GM19468 (cell line): Measurements from ENCODE around the gene ATRX.
"Not testable (repeated sequence)": the region's sequence is repeated elsewhere in the genome, so short reads cannot be mapped to it uniquely, and the experiment has no call there.

Source experiments
- ATAC-seq: cut with Tn5 transposase; IDR thresholded peaks from one replicate; pipeline ENCODE4 v1.9.1; 2021; ENCODE audit warnings: mild to moderate bottlenecking, moderate library complexity, moderate number of reproducible peaks; ENCODE audit not compliant: unreplicated experiment; ENCODE audit errors: extremely low read depth

The ATRX gene

DNA sequence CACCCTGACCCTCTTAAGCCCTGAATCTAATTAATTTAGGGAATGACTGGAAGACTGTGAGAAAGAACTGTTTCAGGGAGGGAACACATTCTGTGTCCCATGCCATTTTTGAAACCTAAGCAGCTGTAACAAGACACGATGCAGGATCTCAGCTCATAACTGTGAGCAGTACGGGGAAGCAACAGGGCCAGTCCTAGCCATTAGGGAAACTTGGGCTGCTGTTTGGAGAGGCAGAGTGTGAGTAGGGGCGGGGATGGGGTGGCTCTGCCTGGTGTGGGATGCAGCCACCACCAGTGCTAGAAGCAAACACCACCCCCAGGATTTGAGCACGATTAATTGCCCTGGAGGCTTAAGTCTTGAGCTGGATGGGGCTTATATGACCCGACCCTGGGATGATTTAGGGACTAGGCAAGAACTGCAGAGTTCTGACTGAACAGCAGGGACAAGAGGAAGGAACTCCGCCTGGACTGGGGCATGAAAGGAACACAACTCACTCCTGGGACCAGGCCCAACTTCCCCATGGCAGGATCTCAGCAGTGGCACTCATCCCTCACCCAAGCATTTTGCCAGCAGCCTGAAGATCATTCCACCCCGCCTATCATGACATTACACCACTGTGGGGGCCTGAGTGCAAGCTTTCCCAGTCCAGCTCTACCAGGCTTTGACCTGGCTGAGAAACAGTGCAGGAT lies 43.1 kb downstream of the ATRX start:
- no peak for ATAC-seq

DNA sequence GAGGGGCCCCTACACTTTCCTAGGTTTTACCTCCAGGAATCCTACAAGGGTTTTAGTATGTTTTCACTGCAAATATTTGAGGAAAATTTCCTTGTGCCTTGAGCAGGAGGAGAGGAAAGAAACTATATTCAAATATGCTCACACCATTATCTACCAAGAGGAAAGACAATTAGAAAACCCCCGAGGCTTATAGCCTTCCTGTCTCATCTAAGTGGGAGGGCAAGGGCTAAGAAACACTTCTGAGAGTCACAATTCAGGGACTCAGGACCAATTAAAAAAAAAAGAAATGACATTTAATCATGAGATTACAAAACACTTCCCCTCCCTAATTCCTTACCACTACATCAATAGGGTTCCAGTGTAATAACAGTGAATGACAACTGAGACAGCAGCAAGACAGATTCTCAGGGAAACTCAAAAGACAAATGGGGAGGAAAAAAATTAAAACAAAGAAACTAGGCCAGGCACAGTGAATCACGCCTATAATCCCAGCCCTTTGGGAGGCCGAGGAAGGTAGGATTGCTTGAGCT lies 45.6 kb downstream of the ATRX start:
- no peak for ATAC-seq

DNA sequence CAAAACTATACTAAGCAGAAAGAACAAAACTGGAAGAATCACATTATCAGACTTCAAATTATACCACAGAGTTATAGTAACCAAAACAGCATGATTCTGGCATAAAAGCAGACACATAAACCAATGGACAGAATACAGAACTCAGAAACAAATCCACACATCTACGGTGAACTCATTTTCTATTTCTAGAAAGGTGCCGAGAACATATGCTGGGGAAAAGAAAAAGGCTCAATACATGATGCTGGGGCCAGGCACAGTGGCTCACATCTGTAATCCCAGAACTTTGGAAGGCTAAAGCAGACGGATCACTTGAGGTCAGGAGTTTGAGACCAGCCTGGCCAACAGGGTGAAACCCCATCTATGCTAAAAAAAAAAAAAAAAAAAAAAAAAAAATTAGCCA lies 52.7 kb downstream of the ATRX start:
- ATAC-seq: no peak

DNA sequence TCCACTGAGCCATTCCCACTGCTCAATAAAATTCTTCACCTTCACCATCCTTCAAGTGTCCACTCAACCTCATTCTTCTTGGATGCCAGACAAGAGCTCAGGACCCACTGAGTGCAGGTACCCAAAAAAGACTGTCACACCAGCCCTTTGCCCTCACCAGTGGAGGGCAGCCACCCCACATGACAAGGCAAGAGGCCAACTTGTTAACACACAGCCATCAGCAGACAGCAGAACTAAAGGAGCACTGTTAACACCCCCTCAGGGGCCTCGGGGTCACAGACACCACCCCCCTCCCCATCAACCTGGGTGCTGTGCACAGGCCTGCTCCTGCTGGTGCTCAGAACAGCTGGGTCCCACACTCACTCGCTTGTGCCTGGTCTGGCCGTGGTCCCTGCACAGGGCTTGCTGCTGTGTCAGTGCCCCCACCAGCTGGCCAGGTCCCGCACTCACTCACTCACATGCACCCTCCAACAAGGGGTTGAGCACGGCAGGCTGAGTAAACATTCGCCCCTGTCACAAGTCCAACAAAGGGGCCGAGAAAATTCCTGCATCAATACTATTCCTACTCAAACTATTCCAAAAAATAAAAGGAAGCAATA lies 54.1 kb downstream of the ATRX start:
- no peak for ATAC-seq

DNA sequence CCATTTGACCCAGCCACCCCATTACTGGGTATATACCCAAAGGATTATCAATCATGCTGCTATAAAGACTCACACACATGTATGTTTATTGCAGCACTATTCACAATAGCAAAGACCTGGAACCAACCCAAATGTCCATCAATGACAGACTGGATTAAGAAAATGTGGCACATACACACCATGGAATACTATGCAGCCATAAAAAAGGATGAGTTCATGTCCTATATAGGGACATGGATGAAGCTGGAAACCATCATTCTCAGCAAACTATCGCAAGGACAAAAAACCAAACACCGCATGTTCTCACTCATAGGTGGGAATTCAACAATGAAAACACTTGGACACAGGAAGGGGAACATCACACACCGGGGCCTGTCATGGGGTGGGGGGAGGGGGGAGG lies 59.9 kb downstream of the ATRX start:
- ATAC-seq: not testable (repeated sequence)

DNA sequence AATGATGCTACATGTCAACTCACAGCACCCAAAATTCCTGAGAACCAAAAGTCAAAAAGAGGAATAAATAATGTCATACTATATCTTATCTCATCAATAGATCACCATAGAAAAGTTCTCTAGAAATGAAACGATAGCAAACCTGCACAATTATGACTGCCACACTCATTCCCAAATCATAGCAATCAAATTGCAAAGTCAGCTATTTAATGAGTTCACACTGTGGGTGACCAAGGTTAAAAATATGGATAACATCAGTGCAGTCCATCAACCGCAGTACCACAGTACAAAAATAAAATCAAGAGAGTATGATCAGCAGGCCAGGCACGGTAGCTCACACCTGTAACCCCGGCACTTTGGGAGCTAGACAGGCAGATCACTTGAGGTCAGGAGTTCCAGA lies 62.3 kb downstream of the ATRX start:
- no peak for ATAC-seq

DNA sequence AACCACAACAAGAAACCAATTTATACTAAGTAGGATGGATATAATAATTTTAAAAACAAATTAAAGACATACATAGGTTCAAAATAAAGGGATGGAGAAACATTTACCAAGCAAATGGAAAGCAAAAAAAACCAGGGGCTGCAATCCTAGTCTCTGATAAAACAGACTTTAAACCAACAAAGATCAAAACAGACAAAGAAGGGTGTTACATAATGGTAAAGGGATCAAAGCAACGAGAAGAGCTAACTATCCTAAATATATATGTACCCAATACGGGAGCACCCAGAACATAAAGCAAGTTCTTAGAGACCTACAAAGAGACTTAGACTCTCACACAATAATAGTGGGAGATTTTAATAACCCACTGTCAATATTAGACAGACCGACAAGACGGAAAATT lies 66.6 kb downstream of the ATRX start:
- no peak for ATAC-seq

DNA sequence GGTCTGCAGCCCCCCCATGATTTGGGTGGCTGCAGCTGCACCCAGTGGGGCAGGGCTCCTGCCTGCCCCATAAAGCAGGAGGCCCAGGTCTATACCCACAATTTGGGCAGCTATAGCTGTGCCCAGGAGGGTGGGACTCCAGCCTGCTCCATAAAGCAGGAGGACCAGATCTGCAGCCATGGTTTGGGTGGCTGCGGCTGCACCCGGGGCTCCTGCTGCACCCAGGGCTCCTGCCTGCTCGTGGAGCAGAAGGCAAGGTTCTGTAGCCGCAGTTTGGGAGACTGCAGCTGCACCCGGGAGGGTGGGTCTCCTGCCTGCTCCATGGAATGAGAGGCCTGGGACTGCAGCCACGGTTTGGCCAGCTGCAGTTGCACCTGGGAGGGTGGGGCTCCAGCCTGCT lies 81.1 kb downstream of the ATRX start:
- ATAC-seq: no peak

DNA sequence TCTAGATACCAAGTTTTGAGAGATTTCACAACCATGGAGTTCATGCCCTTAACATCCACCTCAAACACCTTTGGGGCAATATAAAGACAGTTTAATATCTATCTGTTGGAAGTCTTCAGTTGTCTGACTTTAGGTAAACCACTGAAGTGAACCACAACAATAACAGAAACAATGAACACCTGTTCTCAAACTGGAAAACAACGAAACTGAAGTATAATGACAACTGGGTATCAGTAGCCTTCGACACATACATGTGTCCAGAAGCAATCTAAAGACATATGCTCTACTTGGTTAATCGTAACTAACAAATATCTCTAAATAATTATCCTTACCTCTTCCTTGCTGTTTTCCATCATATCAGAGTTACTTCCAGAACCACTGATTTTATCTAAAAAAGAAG lies 87.8 kb downstream of the ATRX start:
- ATAC-seq: no peak

DNA sequence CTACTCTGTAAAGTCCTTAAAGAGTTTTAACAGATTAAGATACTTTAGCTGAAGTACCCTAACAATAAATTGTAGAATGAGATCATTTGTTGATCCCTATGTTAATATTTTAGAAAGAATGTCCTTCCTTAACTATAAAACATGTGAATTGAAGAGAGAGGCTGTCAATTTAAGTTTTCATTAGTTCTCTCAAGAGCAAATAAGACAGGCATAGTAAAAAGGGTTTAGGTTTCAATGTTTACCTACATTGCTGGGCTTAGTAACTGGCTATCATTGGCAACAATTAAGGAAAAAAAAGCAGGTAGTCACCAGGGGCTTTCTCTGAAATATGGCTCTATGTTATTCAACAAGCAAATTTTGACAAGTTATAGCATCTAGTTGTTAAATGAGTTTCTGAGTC lies 91.5 kb downstream of the ATRX start:
- no peak for ATAC-seq

DNA sequence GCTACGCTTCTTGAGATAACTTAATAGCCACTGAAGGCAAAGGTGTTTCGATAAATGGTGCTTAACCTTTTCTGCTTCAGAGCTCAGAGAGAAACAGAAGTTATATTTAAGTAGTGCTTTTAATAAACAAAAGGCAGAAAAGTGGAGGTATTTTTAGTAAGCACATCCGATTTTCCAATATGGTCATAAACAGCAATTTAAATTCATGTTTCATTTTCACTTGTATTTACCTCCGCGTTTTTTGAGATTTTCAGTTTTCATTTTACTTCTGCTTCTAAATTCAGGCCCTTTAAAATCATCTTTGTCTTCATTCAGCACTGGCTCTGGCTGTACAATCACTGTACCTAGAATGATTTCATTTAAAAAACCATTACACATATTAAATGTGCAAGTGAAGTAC lies 92.4 kb downstream of the ATRX start:
- no peak for ATAC-seq

DNA sequence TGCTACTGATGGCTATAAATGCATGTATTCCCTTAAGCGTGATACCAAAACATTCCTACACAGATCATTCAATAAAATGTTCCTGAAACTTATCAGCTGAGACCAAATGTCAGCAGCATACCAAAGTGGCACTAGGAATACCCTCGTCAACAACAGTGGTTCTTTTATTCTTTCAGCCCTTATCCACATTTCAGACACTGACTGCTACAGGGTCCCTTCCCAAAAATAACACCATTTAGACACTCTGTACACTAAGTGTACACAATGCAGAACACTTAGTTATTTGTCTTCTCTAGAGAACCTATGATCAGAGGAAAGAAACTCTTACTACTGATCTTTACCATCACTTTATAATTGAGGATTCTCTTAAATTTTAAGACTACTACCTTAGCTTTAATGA lies 94.1 kb downstream of the ATRX start:
- ATAC-seq: no peak

DNA sequence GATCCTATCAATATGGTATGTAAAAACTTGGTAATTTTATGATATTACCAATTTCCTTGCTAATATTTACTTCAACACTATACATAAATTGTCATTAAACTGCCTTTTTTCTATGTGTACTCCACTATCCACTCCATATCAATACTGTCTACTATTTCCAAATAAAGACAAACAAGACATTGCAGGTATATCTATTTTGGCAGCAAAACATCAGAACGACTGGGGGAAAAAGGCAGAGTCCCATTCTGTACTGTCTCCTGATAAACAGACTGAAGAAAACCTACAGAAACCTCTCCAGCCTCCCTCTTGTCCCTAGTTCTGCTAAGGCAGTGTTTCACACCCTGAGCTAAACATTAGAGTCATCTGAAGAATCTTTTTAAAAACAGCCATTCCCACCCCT lies 96.6 kb downstream of the ATRX start:
- no peak for ATAC-seq

DNA sequence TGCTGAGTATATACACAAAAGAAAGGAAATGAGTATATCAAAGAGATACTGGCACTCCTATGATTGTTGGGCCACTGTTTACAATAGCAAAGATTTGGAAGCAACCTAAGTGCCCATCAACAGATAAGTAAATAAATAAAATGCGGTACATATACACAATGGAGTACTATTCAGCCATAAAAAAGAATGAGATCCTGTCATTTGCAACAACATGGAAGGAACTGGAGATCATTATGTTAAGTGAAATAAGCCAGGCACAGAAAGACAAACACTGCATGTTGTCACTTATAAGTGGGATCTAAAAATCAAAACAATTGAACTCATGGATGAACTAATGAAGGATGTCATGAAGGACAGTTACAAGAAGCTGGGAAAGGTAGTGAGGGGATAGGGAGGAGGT lies 100.3 kb downstream of the ATRX start:
- ATAC-seq: not testable (repeated sequence)

DNA sequence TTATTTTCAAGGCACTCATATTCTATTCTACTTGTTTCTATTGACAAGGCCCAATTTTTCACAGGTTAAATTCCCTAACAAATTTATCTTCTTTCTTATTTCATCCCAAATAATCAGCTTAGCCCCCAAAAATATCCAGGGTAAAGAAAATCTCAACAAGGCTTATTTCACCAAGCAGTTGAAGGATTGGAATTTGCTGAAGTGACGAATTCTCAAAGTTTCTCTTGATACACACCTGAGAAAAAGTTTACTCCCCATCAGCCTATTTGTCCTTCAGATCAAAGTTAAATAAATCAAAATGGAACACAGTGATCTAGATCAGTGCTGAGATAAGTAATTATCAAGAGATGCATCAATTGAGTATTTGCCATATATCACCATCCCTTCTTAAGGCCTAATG lies 106.9 kb downstream of the ATRX start:
- ATAC-seq: no peak

DNA sequence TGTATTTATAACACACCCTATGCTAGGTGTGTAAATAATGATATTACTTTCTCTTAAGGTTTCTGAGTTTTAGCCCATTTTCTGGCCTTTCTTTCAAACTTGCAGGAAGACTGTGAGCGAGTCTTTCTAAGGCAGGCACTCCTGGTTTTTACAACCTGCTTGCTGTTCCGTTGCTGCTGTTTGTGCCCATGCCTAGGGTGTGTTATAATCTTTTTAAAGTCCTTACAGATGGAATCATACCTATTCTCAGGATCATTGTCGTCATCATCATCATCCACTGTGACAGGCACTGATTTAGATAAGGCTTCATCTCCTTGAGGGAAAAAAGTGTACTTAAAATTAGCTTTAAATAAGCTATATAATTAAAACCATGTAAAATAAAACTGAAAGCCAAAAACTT lies 110.0 kb downstream of the ATRX start:
- ATAC-seq: no peak

DNA sequence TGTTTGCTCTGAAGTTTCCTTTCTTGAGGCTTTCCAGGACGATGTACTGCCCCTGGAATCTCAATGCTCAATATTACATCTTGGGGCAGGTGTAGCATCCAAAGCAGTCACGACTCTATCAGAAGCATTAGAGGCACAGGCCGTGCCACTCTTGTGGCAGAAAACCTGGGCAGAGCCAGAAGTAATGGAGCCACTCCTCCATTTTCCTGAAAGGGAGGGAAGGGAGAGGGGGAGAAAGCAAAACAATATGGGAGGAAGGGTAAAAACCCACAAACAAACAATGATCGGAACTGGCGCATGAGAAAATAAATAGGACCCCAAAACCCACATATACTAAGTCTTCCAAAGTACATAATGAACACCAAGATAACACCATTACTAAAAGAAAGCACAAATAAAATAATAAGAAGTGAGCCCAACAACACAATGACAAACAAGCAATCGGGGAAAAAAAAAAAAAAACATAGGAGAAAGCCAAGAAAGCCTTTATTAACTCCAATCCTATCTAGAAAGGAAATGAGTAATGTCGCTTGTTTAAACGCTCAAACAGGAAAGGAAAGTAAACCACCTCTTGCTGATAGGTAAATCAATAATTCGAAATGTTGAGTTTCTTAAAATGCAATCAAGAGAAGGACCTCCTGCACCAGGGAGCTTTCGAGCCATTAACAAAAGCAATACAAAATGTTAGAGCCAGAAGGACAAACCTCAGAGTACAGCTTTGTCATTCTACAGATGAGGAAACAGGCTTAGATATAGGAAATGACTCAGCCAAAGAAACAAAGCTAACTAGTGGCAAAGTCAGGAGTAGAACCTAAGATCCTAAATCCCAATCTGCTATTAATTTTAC lies 117.4 kb downstream of the ATRX start:
- ATAC-seq: no peak

DNA sequence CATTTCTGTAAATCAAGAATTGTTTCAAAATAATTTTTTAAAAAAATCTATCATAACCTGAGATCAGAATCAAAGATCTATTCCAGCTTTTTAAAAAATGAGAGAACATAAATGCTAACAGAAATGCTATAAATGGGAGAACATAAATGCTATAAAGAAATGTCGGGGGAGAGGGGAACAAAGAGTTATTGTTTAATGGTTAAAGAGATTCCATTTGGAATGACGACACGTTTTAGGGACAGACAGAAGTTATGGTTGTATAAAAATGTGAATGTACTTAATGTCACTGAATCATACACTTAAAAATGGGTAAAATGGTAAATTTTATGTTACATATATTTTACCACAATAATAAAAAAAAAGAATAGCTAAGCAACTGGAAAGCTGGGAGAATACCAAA lies 127.1 kb downstream of the ATRX start:
- ATAC-seq: no peak

DNA sequence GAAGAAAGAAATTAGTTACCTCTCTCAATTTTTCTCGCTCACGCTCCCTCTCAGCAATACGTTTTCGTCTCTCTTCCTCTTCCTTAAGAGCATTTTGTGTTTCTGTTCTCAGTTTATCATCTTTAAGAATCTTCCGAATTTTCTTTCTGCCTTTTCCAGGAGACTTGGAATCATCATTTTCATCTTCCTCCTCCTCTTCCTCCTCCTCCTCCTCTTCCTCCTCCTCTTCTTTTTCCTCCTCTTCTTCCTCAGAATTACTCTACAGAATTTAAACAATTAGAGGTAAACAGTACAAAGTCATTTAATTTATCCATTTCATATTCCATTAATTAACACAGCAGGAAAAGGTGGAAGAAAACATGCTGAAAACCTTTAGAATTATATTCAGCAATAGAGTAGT lies 133.9 kb downstream of the ATRX start:
- ATAC-seq: no peak

DNA sequence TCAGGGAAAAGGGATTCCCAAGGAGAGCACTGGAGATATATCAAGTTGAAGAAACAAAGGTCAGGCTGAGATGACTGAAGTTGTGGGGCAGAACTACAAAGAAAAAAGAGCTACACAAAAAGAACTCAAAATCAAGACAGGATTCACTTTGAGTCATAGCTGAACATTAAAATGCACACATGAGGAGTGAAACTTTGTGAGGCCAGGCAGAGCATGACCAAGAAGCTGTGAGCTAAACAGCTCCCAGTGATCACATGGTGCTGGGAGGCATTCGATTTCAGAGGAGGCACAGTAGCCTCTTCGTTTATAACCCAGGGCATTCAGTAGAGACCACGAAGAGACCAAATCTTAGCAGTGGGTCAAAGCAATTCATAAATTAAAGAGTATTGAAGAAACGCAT lies 145.3 kb downstream of the ATRX start:
- no peak for ATAC-seq

DNA sequence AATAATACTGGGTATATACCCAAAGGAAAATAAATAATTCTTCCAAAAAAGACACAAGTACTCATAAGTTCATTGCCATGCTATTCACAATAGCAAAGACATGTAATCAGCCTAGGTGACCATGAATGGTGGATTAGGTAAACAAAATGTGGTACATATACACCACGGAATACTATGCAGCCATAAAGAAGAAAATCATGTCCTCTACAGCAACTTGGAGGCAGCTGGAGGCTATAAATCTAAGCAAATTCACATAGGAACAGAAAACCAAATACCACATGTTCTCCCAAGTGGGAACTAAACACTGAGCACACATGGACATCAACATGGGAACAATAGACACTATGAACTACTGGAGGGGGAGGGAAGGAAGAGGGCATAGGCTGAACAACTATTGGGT lies 146.2 kb downstream of the ATRX start:
- no peak for ATAC-seq
